Liver (tissue), 9 donors: ENCODE data around the gene SLC35A1. TPM values are rescaled to one million over a fixed set of nuclear protein-coding genes. Genes with fewer than 3 reads are reported as not detected.

Source experiments
- DNase-seq: peaks from one replicate; pipeline ENCODE4 v3.0.0-alpha.2; 2017; ENCODE audit warnings: low spot score
- H3K27ac ChIP-seq, 2 donors: one replicate each; pipeline ENCODE4 v1.7.0; 2013; ENCODE audit warnings: inconsistent platforms in 2 of 2, low read length in 2 of 2, control low read depth in 1 of 2, low read depth in 1 of 2, mild to moderate bottlenecking in 1 of 2
- H3K27me3 ChIP-seq, 4 donors: one replicate each; pipeline versions ENCODE4 v1.6.1 to v1.7.0; 2013; ENCODE audit warnings: low read length in 3 of 4, inconsistent platforms in 1 of 4, mild to moderate bottlenecking in 1 of 4, moderate library complexity in 1 of 4; ENCODE audit not compliant: control insufficient read depth in 4 of 4, insufficient read depth in 4 of 4
- H3K36me3 ChIP-seq, 4 donors: one replicate each; pipeline versions ENCODE4 v1.6.1 to v1.7.0; 2013; ENCODE audit warnings: low read length in 3 of 4, mild to moderate bottlenecking in 3 of 4, low read depth in 1 of 4, moderate library complexity in 1 of 4; ENCODE audit not compliant: control insufficient read depth in 4 of 4, insufficient read depth in 3 of 4
- H3K4me1 ChIP-seq, 4 donors: one replicate each; pipeline versions ENCODE4 v1.6.1 to v1.7.0; 2013; ENCODE audit warnings: low read length in 3 of 4, mild to moderate bottlenecking in 3 of 4, moderate library complexity in 1 of 4; ENCODE audit not compliant: control insufficient read depth in 4 of 4, insufficient read depth in 4 of 4
- H3K4me3 ChIP-seq, 3 donors: one replicate each; pipeline versions ENCODE4 v1.6.1 to v1.7.0; 2013; ENCODE audit warnings: low read length in 3 of 3, control low read depth in 1 of 3, low read depth in 1 of 3, mild to moderate bottlenecking in 1 of 3
- H3K9ac ChIP-seq, 2 donors: one replicate each; pipeline ENCODE4 v1.7.0; 2013; ENCODE audit warnings: low read length in 2 of 2, mild to moderate bottlenecking in 2 of 2, moderate library complexity in 2 of 2, control low read depth in 1 of 2, low read depth in 1 of 2
- H3K9me3 ChIP-seq, 4 donors: one replicate each; pipeline versions ENCODE4 v1.6.1 to v1.7.0; 2013; ENCODE audit warnings: low read length in 3 of 4; ENCODE audit not compliant: control insufficient read depth in 4 of 4
- ATF3 ChIP-seq: IDR thresholded peaks from 2 replicates; pipeline ENCODE4 v1.6.1; 2016; ENCODE audit warnings: antibody characterized with exemption
- EGR1 ChIP-seq, 2 donors: IDR thresholded peaks; 2 replicates each; pipeline ENCODE4 v1.6.1; 2016 to 2018; ENCODE audit warnings: antibody characterized with exemption in 2 of 2, low read depth in 2 of 2
- FOXA1 ChIP-seq: IDR thresholded peaks from 2 replicates; pipeline ENCODE4 v1.6.1; 2016; ENCODE audit warnings: antibody characterized with exemption
- FOXA2 ChIP-seq: IDR thresholded peaks from 2 replicates; pipeline ENCODE4 v1.6.1; 2016; ENCODE audit warnings: antibody characterized with exemption
- GABPA ChIP-seq, 2 donors: IDR thresholded peaks in 1 of 2; conservative IDR thresholded peaks in 1 of 2; 2 replicates each; pipeline ENCODE4 v1.6.1; 2016; ENCODE audit warnings: antibody characterized with exemption in 2 of 2, mild to moderate bottlenecking in 1 of 2, moderate library complexity in 1 of 2
- HNF4A ChIP-seq, 2 donors: conservative IDR thresholded peaks; 2 replicates each; pipeline ENCODE4 v1.6.1; 2016; ENCODE audit warnings: antibody characterized with exemption in 2 of 2, mild to moderate bottlenecking in 2 of 2
- HNF4G ChIP-seq: IDR thresholded peaks from 2 replicates; pipeline ENCODE4 v1.6.1; 2016; ENCODE audit warnings: antibody characterized with exemption
- JUND ChIP-seq, 2 donors: IDR thresholded peaks; 2 replicates each; pipeline ENCODE4 v1.6.1; 2016; ENCODE audit warnings: antibody characterized with exemption in 2 of 2
- NR2F2 ChIP-seq: IDR thresholded peaks from 2 replicates; pipeline ENCODE4 v1.6.1; 2016; ENCODE audit warnings: antibody characterized with exemption
- RAD21 ChIP-seq, 2 donors: IDR thresholded peaks; 2 replicates each; pipeline ENCODE4 v1.6.1; 2016; ENCODE audit warnings: antibody characterized with exemption in 2 of 2, mild to moderate bottlenecking in 2 of 2
- RXRA ChIP-seq, 2 donors: IDR thresholded peaks; 2 replicates each; pipeline ENCODE4 v1.6.1; 2017 to 2018; ENCODE audit warnings: antibody characterized with exemption in 2 of 2, mild to moderate bottlenecking in 1 of 2
- SP1 ChIP-seq: IDR thresholded peaks from 2 replicates; pipeline ENCODE4 v1.6.1; 2018; ENCODE audit warnings: antibody characterized with exemption, mild to moderate bottlenecking
- TAF1 ChIP-seq: conservative IDR thresholded peaks from 2 replicates; pipeline ENCODE4 v1.6.1; 2016; ENCODE audit warnings: antibody characterized with exemption, mild to moderate bottlenecking
- WGBS: extraction: QIAGEN DNeasy Blood & Tissue Kit; methylation state at CpG from one replicate; pipeline ENCODE4 v1.1.7; 2013; 5-methylcytosine and 5-hydroxymethylcytosine counted together
- polyA plus RNA-seq, 2 donors: library from polyadenylated mRNA; stranded (reverse) in 1 of 2; unstranded in 1 of 2; fragments of 200-250 nt in 1 of 2; fragments of >200 nt in 1 of 2; fragmentation: Nextera tagmentation in 1 of 2; extraction: Ambion mirVana in 1 of 2; gene quantifications; one replicate each; pipeline versions ENCODE4 v1.2.1 to v1.2.3, GENCODE V29; 2013 to 2015
- total RNA-seq, 2 donors: library from RNA; depleted of rRNA; stranded (reverse); fragments of >200 nt; gene quantifications; one replicate each; pipeline ENCODE4 v1.2.3, GENCODE V29; 2014
- TF ChIP-seq, protein P1 (sequence below): IDR thresholded peaks from 2 replicates; pipeline ENCODE4 v1.6.1; 2016; ENCODE audit warnings: antibody characterized with exemption
- TF ChIP-seq, protein P2 (sequence below): IDR thresholded peaks from 2 replicates; pipeline ENCODE4 v1.6.1; 2016; ENCODE audit warnings: antibody characterized with exemption
- TF ChIP-seq, protein P3 (sequence below): IDR thresholded peaks from 2 replicates; pipeline ENCODE4 v1.6.1; 2016; ENCODE audit warnings: antibody characterized with exemption, mild to moderate bottlenecking
- donor health status: healthy.
- donor health status: healthy.
- donor health status: healthy.
- donor health status: healthy.
- donor health status: healthy.

SLC35A1 gene
- total and polyA plus RNA-seq, 4 donors: 9.0 to 13.7 (median 10.6) TPM

DNA sequence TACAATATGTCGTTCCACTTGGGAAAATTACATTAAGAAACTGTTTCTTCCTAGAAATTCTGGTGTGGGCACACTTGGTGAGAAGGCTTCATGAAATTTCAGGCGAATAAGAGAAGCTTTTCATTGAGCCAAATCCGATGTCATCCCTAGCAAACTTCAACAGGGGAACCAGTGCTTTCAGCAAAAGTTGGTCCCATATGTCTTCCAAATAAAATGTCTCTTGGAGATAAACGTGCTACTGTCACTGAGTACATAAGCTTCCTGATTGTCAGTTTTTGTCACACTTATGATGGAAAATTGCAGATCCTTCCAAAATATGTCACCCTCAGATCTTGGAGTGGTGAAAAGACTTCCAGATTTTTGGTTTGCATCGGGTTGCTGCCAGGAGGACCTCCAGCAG is 31.1 kb upstream of the SLC35A1 start:
- WGBS: 72% methylated on average over 5 of the region's 5 CpGs
- Histone ChIP-seq H3K27me3 (no peaks in the 10 kb centered on the region), H3K4me3 (no peak overlapping the region), H3K36me3 (no peaks in the 10 kb centered on the region), H3K9me3 (no peaks in the 10 kb centered on the region), H3K27ac (no peak overlapping the region), H3K9ac (no peak overlapping the region), H3K4me1 (no peaks in the 10 kb centered on the region)
- DNase-seq: no peak
- TF ChIP-seq HNF4A (conservative IDR thresholded peaks at IDR 0.05): no peak
- no peak for TF ChIP-seq GABPA (IDR thresholded peaks at IDR 0.05 in 1 of 2, conservative IDR thresholded peaks at IDR 0.05 in 1 of 2)
- TF ChIP-seq EGR1 (IDR thresholded peaks at IDR 0.05; ENCODE audit: low read depth in 2 of 2): no peak
- no peak for TF ChIP-seq TAF1
- TF ChIP-seq RXRA (IDR thresholded peaks at IDR 0.05): no peak
- no peak for TF ChIP-seq RAD21 (IDR thresholded peaks at IDR 0.05)
- no peak for TF ChIP-seq FOXA2
- TF ChIP-seq JUND (IDR thresholded peaks at IDR 0.05): no peak
- TF ChIP-seq SP1: no peak
- no peak for TF ChIP-seq HNF4G
- no peak for TF ChIP-seq ATF3

DNA sequence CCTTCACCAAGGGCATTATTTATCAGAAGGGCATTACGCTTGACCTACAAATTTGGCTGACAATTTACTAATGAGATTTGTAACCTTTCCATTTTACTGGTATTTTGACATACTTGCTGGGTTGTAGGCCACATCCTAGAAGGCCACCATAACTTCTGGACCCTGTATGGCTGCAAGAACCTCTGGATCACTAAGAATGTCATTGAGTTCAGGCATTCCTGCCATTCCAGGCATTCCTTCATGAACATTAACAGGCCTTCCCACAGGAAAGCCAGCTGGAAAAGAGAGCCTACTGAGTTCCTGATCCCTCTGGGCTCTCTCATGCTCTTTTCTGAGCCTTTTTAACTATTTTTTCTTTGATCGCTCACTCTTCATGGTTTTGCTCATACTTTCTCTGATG is 28.4 kb upstream of the SLC35A1 start:
- no peak for DNase-seq
- WGBS: 98% methylated on average over 2 of the region's 2 CpGs

More for the DNA sequence above, 28.4 kb upstream of the SLC35A1 start:
- Histone ChIP-seq H3K4me3 (no peak overlapping the region), H3K9ac (no peak overlapping the region), H3K36me3 (no peaks in the 10 kb centered on the region), H3K4me1 (no peaks in the 10 kb centered on the region), H3K27me3 (no peaks in the 10 kb centered on the region), H3K9me3 (no peaks in the 10 kb centered on the region), H3K27ac (no peak overlapping the region)
- TF ChIP-seq TAF1: no peak
- TF ChIP-seq GABPA (IDR thresholded peaks at IDR 0.05 in 1 of 2, conservative IDR thresholded peaks at IDR 0.05 in 1 of 2): no peak
- TF ChIP-seq, protein P1, sequence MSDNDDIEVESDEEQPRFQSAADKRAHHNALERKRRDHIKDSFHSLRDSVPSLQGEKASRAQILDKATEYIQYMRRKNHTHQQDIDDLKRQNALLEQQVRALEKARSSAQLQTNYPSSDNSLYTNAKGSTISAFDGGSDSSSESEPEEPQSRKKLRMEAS: no peak
- TF ChIP-seq, protein P2, sequence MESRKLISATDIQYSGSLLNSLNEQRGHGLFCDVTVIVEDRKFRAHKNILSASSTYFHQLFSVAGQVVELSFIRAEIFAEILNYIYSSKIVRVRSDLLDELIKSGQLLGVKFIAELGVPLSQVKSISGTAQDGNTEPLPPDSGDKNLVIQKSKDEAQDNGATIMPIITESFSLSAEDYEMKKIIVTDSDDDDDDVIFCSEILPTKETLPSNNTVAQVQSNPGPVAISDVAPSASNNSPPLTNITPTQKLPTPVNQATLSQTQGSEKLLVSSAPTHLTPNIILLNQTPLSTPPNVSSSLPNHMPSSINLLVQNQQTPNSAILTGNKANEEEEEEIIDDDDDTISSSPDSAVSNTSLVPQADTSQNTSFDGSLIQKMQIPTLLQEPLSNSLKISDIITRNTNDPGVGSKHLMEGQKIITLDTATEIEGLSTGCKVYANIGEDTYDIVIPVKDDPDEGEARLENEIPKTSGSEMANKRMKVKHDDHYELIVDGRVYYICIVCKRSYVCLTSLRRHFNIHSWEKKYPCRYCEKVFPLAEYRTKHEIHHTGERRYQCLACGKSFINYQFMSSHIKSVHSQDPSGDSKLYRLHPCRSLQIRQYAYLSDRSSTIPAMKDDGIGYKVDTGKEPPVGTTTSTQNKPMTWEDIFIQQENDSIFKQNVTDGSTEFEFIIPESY: no peak
- TF ChIP-seq EGR1 (IDR thresholded peaks at IDR 0.05; ENCODE audit: low read depth in 2 of 2): no peak
- TF ChIP-seq FOXA1: no peak
- TF ChIP-seq SP1: no peak
- TF ChIP-seq HNF4G: no peak
- TF ChIP-seq NR2F2: no peak
- TF ChIP-seq, protein P3, sequence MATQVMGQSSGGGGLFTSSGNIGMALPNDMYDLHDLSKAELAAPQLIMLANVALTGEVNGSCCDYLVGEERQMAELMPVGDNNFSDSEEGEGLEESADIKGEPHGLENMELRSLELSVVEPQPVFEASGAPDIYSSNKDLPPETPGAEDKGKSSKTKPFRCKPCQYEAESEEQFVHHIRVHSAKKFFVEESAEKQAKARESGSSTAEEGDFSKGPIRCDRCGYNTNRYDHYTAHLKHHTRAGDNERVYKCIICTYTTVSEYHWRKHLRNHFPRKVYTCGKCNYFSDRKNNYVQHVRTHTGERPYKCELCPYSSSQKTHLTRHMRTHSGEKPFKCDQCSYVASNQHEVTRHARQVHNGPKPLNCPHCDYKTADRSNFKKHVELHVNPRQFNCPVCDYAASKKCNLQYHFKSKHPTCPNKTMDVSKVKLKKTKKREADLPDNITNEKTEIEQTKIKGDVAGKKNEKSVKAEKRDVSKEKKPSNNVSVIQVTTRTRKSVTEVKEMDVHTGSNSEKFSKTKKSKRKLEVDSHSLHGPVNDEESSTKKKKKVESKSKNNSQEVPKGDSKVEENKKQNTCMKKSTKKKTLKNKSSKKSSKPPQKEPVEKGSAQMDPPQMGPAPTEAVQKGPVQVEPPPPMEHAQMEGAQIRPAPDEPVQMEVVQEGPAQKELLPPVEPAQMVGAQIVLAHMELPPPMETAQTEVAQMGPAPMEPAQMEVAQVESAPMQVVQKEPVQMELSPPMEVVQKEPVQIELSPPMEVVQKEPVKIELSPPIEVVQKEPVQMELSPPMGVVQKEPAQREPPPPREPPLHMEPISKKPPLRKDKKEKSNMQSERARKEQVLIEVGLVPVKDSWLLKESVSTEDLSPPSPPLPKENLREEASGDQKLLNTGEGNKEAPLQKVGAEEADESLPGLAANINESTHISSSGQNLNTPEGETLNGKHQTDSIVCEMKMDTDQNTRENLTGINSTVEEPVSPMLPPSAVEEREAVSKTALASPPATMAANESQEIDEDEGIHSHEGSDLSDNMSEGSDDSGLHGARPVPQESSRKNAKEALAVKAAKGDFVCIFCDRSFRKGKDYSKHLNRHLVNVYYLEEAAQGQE: no peak
